Thoracic aorta (tissue), 2 donors: Measurements from ENCODE around the gene ZPR1. TPM values are rescaled to one million over a fixed set of nuclear protein-coding genes. Genes with fewer than 3 reads are reported as not detected.

ENCODE experiments used
- ATAC-seq: fragments of 150-250 bp; one replicate; pipeline ENCODE4 v1.8.0; 2017; ENCODE audit warnings: low read depth; ENCODE audit not compliant: insufficient number of reproducible peaks, low FRiP score
- DNase-seq: peaks from one replicate; pipeline ENCODE4 v3.0.0-alpha.2; 2020; ENCODE audit warnings: low spot score
- H3K27ac ChIP-seq, 2 donors: fragments of 200-600 bp; sonication (generic); 1 replicate in 1 of 2; 2 replicates in 1 of 2; pipeline ENCODE4 v1.5.1; 2016; ENCODE audit warnings: mild to moderate bottlenecking in 2 of 2, moderate library complexity in 2 of 2
- H3K27me3 ChIP-seq: fragments of 200-600 bp; sonication (generic); replicated peaks from 2 replicates; pipeline ENCODE4 v1.6.0; 2016; ENCODE audit warnings: mild to moderate bottlenecking; ENCODE audit not compliant: insufficient read depth
- H3K36me3 ChIP-seq: fragments of 200-600 bp; sonication (generic); one replicate; pipeline ENCODE4 v1.5.1; 2016
- H3K4me1 ChIP-seq, 2 donors: fragments of 200-600 bp; sonication (generic); 1 replicate in 1 of 2; 2 replicates in 1 of 2; pipeline versions ENCODE4 v1.5.1 to v1.6.0; 2016; ENCODE audit warnings: low read depth in 2 of 2, mild to moderate bottlenecking in 1 of 2; ENCODE audit not compliant: control insufficient read depth in 1 of 2
- H3K4me3 ChIP-seq: fragments of 200-600 bp; sonication (generic); 2 replicates; pipeline ENCODE4 v1.5.1; 2016; ENCODE audit warnings: mild to moderate bottlenecking
- H3K9me3 ChIP-seq: fragments of 200-600 bp; sonication (generic); 2 replicates; pipeline ENCODE4 v1.5.1; 2016
- CTCF ChIP-seq: fragments of 200-600 bp; sonication (generic); IDR thresholded peaks from one replicate; pipeline ENCODE4 v1.5.1; 2019; ENCODE audit warnings: antibody characterized with exemption
- total RNA-seq, 2 donors: library from RNA; depleted of rRNA; stranded (reverse); fragments of >200 nt; gene quantifications; one replicate each; pipeline versions ENCODE4 v1.1.0 to v1.2.3, GENCODE V29; 2016

The ZPR1 gene
- total RNA-seq, 2 donors from 2014 or later: 30.7 to 36.2 TPM

DNA sequence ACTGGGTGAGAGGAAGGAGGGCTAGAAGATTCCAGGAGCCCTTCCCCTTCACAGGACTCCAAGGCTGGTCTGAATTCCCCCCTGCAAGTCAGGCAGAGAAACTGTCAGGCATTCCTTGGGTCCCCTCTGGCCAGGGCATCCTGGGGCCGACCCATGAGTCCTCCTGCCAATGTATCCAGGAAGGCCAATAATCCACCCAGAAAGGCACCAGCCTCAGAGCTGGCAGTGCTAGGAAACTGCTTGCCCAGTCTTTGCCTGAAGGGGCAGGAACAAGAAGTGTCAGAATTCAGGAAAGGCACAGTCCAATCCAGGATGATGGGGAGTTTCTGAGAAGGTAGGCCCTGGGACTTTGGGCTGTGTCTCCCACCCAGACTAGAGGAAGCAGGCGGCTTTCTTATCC lies 56.0 kb downstream of the ZPR1 start:
- DNase-seq (no peak), ATAC-seq (no peak)
- Histone ChIP-seq H3K4me1 (no peaks in the 10 kb centered on the region), H3K36me3 (no peaks in the 10 kb centered on the region), H3K27me3 (no peaks in the 10 kb centered on the region), H3K9me3 (no peaks in the 10 kb centered on the region), H3K27ac (no peak overlapping the region), H3K4me3 (no peak overlapping the region)
- no peak for TF ChIP-seq CTCF

- no peak for TF ChIP-seq CTCF
- Histone ChIP-seq H3K27ac (no peak overlapping the region), H3K27me3 (no peaks in the 10 kb centered on the region), H3K4me3 (no peak overlapping the region), H3K4me1 (no peaks in the 10 kb centered on the region), H3K9me3 (no peaks in the 10 kb centered on the region), H3K36me3 (no peaks in the 10 kb centered on the region)
- DNase-seq: no peak
- ATAC-seq: no peak
These were observed 56.6 kb downstream of the ZPR1 start for GRCh38 chr11:116731097-116731761.

GRCh38 chr11:116730601-116731000 lies 57.2 kb downstream of the ZPR1 start:
- Histone ChIP-seq H3K4me3 (no peak overlapping the region), H3K27me3 (no peaks in the 10 kb centered on the region), H3K4me1 (no peaks in the 10 kb centered on the region), H3K9me3 (no peaks in the 10 kb centered on the region), H3K27ac (no peak overlapping the region), H3K36me3 (no peaks in the 10 kb centered on the region)
- ATAC-seq: no peak
- TF ChIP-seq CTCF: no peak
- no peak for DNase-seq

- H3K36me3 ChIP-seq: no peaks in the 10 kb centered on the region
- H3K4me1 ChIP-seq: no peaks in the 10 kb centered on the region
- ATAC-seq: no peak
- no peak for TF ChIP-seq CTCF
- H3K27me3 ChIP-seq: no peaks in the 10 kb centered on the region
- no peak overlapping the region for H3K4me3 ChIP-seq
- H3K9me3 ChIP-seq: no peaks in the 10 kb centered on the region
- no peak for DNase-seq
- no peak overlapping the region for H3K27ac ChIP-seq
These were observed 57.6 kb downstream of the ZPR1 start for GRCh38 chr11:116730241-116730561.

DNA sequence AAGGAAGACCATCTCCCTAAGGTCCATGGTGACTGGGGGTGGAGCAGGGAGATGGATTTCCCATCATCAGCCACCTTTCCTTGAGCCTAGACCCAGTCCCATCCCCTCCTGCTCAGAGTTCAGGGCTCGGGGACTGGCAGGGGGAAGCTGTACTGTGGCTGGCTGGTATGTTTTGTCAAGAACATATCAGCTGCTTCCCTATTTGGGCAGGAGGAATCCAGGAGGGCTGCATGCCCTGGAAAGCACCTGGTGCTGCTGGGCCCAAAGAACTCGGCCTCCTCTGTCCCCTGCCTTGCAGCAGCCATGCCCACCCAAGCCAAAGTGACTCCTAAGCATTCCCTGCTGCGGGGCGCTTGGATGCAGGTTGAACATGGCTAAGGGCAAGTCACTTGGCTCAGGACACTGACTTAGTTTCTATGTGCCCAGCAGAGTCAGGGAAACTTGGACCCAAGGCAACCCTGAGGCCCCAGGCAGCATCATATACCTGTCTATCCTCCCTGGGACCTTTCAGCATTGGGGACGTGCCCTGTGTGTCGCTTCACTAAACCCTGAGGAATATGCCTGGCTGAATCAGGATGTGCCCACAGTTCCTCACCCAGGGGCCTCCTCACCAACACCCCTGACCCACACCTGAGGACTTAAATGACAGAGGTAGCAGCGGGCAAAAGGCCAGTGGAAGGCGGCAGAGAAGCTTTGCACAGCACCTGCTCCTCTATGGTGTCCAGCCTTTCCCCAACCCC lies 58.2 kb downstream of the ZPR1 start:
- ATAC-seq: no peak
- Histone ChIP-seq H3K27ac (no peak overlapping the region), H3K4me1 (no peaks in the 10 kb centered on the region), H3K9me3 (no peaks in the 10 kb centered on the region), H3K36me3 (no peaks in the 10 kb centered on the region), H3K4me3 (no peak overlapping the region), H3K27me3 (no peaks in the 10 kb centered on the region)
- no peak for TF ChIP-seq CTCF
- DNase-seq: no peak
